ENCODE data around the gene FAM107B.

Gene FAM107B

GRCh38 chr10:14554491-14555205 lies 220.0 kb downstream of the FAM107B start:
- TF ChIP-seq CTCF (IDR thresholded peaks at IDR 0.05; ENCODE audit: low read depth, low read length), result no peak
- no peak overlapping the region for H3K4me3 ChIP-seq (ENCODE audit: low read depth, low read length)

GRCh38 chr10:14554091-14554490 lies 220.6 kb downstream of the FAM107B start:
- TF ChIP-seq CTCF (IDR thresholded peaks at IDR 0.05; ENCODE audit: low read depth, low read length), result no peak
- H3K4me3 ChIP-seq (ENCODE audit: low read depth, low read length), result no peak overlapping the region

- TF ChIP-seq CTCF (IDR thresholded peaks at IDR 0.05; ENCODE audit: low read depth, low read length), result no peak
- no peak overlapping the region for H3K4me3 ChIP-seq (ENCODE audit: low read depth, low read length)
Observed at GRCh38 chr10:14553448-14553847, 221.2 kb downstream of the FAM107B start.

- no peak for TF ChIP-seq CTCF (IDR thresholded peaks at IDR 0.05; ENCODE audit: low read depth, low read length)
Observed at GRCh38 chr10:14552015-14552414, 222.7 kb downstream of the FAM107B start.

GRCh38 chr10:14550471-14550981 lies 224.2 kb downstream of the FAM107B start:
- no peak for TF ChIP-seq CTCF (IDR thresholded peaks at IDR 0.05; ENCODE audit: low read depth, low read length)
- H3K4me3 ChIP-seq (ENCODE audit: low read depth, low read length), result no peak overlapping the region

More at GRCh38 chr10:14552015-14552414, 222.7 kb downstream of the FAM107B start:
- no peak overlapping the region for H3K4me3 ChIP-seq (ENCODE audit: low read depth, low read length)

GRCh38 chr10:14549496-14549895 lies 225.2 kb downstream of the FAM107B start:
- no peak for TF ChIP-seq CTCF (IDR thresholded peaks at IDR 0.05; ENCODE audit: low read depth, low read length)
- no peak overlapping the region for H3K4me3 ChIP-seq (ENCODE audit: low read depth, low read length)

- no peak for TF ChIP-seq CTCF (IDR thresholded peaks at IDR 0.05; ENCODE audit: low read depth, low read length)
- no peak overlapping the region for H3K4me3 ChIP-seq (ENCODE audit: low read depth, low read length)
Observed at GRCh38 chr10:14548970-14549369, 225.7 kb downstream of the FAM107B start.

All from WI38 (cell line).